Small intestine (tissue), 7 donors: ENCODE data around the gene CELF2. TPM values are rescaled to one million over a fixed set of nuclear protein-coding genes. Genes with fewer than 3 reads are reported as not detected.

Experiments
- DNase-seq, 2 donors: peaks; one replicate each; pipeline versions ENCODE4 v3.0.0 to v3.0.0-alpha.2; 2013
- FAIRE-seq: peaks from 2 replicates; lab custom pipeline; 2012; peaks lifted over from hg19 to GRCh38; lab: Jason Lieb, UNC
- H3K27ac ChIP-seq, 3 donors: one replicate each; pipeline ENCODE4 v1.5.1; 2013; ENCODE audit warnings: low read length in 2 of 3, mild to moderate bottlenecking in 2 of 3, control low read depth in 1 of 3, inconsistent platforms in 1 of 3, low read depth in 1 of 3, moderate library complexity in 1 of 3
- H3K27me3 ChIP-seq, 3 donors: one replicate each; pipeline ENCODE4 v1.6.1; 2013; ENCODE audit warnings: low read length in 3 of 3, inconsistent platforms in 1 of 3; ENCODE audit not compliant: control insufficient read depth in 3 of 3, insufficient read depth in 3 of 3
- H3K36me3 ChIP-seq, 3 donors: one replicate each; pipeline ENCODE4 v1.6.1; 2013; ENCODE audit warnings: low read length in 3 of 3, inconsistent platforms in 1 of 3, low read depth in 1 of 3, mild to moderate bottlenecking in 1 of 3, moderate library complexity in 1 of 3; ENCODE audit not compliant: control insufficient read depth in 3 of 3, insufficient read depth in 2 of 3
- H3K4me1 ChIP-seq, 3 donors: one replicate each; pipeline ENCODE4 v1.6.1; 2013; ENCODE audit warnings: low read length in 2 of 3, inconsistent platforms in 1 of 3, low read depth in 1 of 3, mild to moderate bottlenecking in 1 of 3, moderate library complexity in 1 of 3; ENCODE audit not compliant: control insufficient read depth in 3 of 3, insufficient read depth in 2 of 3
- H3K4me3 ChIP-seq, 3 donors: one replicate each; pipeline ENCODE4 v1.5.1; 2013; ENCODE audit warnings: low read length in 3 of 3, control low read depth in 1 of 3, inconsistent platforms in 1 of 3, low read depth in 1 of 3, mild to moderate bottlenecking in 1 of 3, moderate library complexity in 1 of 3
- H3K9me3 ChIP-seq, 2 donors: one replicate each; pipeline ENCODE4 v1.6.1; 2013; ENCODE audit warnings: low read depth in 1 of 2, low read length in 1 of 2; ENCODE audit not compliant: control insufficient read depth in 2 of 2, insufficient read depth in 1 of 2
- WGBS, 3 donors: extraction: QIAGEN DNeasy Blood & Tissue Kit; methylation state at CpG; one replicate each; pipeline ENCODE4 v1.1.7; 2013; 5-methylcytosine and 5-hydroxymethylcytosine counted together
- polyA plus RNA-seq, 4 donors: library from polyadenylated mRNA; stranded (reverse) in 3 of 4; unstranded in 1 of 4; fragments of 200-250 nt in 3 of 4; fragments of 120-200 nt in 1 of 4; gene quantifications; one replicate each; pipeline versions ENCODE4 v1.2.1 to v1.2.3, GENCODE V29; 2013
- donor health status: healthy with polysubstance abuse.
- donor health status: control.
- donor health status: control.
- donor health status: Bipolar disorder and iron deficiency.
- donor health status: healthy.

CELF2 gene
- polyA plus RNA-seq, 4 donors, result 1.8 to 11.6 (median 6.1) TPM

GRCh38 chr10:11153245-11153644 lies 135.6 kb downstream of the CELF2 start:
- Histone ChIP-seq H3K27me3 (no peaks in the 10 kb centered on the region), H3K4me1 (peaks cover 0 to 5% (median 4%) of the 10 kb centered on the region in 3 donors), H3K4me3 (no peak overlapping the region), H3K9me3 (no peaks in the 10 kb centered on the region), H3K27ac (no peak overlapping the region), H3K36me3 (no peaks in the 10 kb centered on the region)
- DNase-seq, result no peak
- 82 to 92% (median 87%) methylated on average over 6 of the region's 6 CpGs for WGBS, 3 donors
- FAIRE-seq, result no peak

GRCh38 chr10:11153766-11154165 lies 136.1 kb downstream of the CELF2 start:
- no peak for FAIRE-seq
- no peaks in the 10 kb centered on the region for H3K36me3 ChIP-seq
- no peaks in the 10 kb centered on the region for H3K27me3 ChIP-seq
- 87 to 93% (median 89%) methylated on average over 2 of the region's 2 CpGs for WGBS, 3 donors
- H3K9me3 ChIP-seq, result no peaks in the 10 kb centered on the region
- no peak overlapping the region for H3K27ac ChIP-seq
- DNase-seq, result no peak
- no peak overlapping the region for H3K4me3 ChIP-seq
- H3K4me1 ChIP-seq, result peaks cover 0 to 4% (median 4%) of the 10 kb centered on the region in 3 donors

- no peak for FAIRE-seq
- Histone ChIP-seq H3K4me1 (peaks cover 0 to 4% (median 4%) of the 10 kb centered on the region in 3 donors), H3K4me3 (no peak overlapping the region), H3K9me3 (no peaks in the 10 kb centered on the region), H3K36me3 (no peaks in the 10 kb centered on the region), H3K27me3 (no peaks in the 10 kb centered on the region), H3K27ac (no peak overlapping the region)
- WGBS, 3 donors, result 62 to 83% (median 77%) methylated on average over 4 of the region's 4 CpGs
- no peak for DNase-seq
These were observed 136.7 kb downstream of the CELF2 start for GRCh38 chr10:11154333-11154732.

- Histone ChIP-seq H3K4me1 (peaks cover 0 to 4% (median 4%) of the 10 kb centered on the region in 3 donors), H3K36me3 (no peaks in the 10 kb centered on the region), H3K27me3 (no peaks in the 10 kb centered on the region), H3K27ac (no peak overlapping the region), H3K4me3 (no peak overlapping the region), H3K9me3 (no peaks in the 10 kb centered on the region)
- no peak for DNase-seq
- 68 to 89% (median 78%) methylated on average over 11 of the region's 11 CpGs for WGBS, 3 donors
- no peak for FAIRE-seq
These were observed 137.3 kb downstream of the CELF2 start for GRCh38 chr10:11154849-11155498.

GRCh38 chr10:11156480-11156879 lies 138.8 kb downstream of the CELF2 start:
- Histone ChIP-seq H3K36me3 (no peaks in the 10 kb centered on the region), H3K27ac (no peak overlapping the region), H3K9me3 (no peaks in the 10 kb centered on the region), H3K4me1 (no peaks in the 10 kb centered on the region), H3K4me3 (no peak overlapping the region), H3K27me3 (peaks cover 0 to 3% (median 0%) of the 10 kb centered on the region in 3 donors)
- DNase-seq, result no peak
- FAIRE-seq, result no peak
- WGBS, 3 donors, result 94 to 96% (median 95%) methylated on average over 12 of the region's 12 CpGs

- Histone ChIP-seq H3K4me1 (no peaks in the 10 kb centered on the region), H3K27me3 (peaks cover 0 to 3% (median 0%) of the 10 kb centered on the region in 3 donors), H3K36me3 (no peaks in the 10 kb centered on the region), H3K4me3 (no peak overlapping the region), H3K27ac (no peak overlapping the region), H3K9me3 (peaks cover 0 to 3% of the 10 kb centered on the region in 2 donors)
- no peak for DNase-seq
- WGBS, 3 donors, result 90 to 95% (median 91%) methylated on average over 8 of the region's 8 CpGs
- no peak for FAIRE-seq
These were observed 139.8 kb downstream of the CELF2 start for GRCh38 chr10:11157292-11158076.

GRCh38 chr10:11158080-11158479 lies 140.4 kb downstream of the CELF2 start:
- no peaks in the 10 kb centered on the region for H3K36me3 ChIP-seq
- no peak overlapping the region for H3K4me3 ChIP-seq
- H3K9me3 ChIP-seq, result peaks cover 0 to 3% of the 10 kb centered on the region in 2 donors
- H3K27me3 ChIP-seq, result peaks cover 0 to 9% (median 0%) of the 10 kb centered on the region in 3 donors
- DNase-seq (no peak), FAIRE-seq (no peak)
- H3K27ac ChIP-seq, result no peak overlapping the region
- whole genome bisulfite sequencing, 3 donors, result 88 to 94% (median 92%) methylated on average over 5 of the region's 5 CpGs
- H3K4me1 ChIP-seq, result no peaks in the 10 kb centered on the region

- DNase-seq (no peak), FAIRE-seq (no peak)
These were observed 142.0 kb downstream of the CELF2 start for GRCh38 chr10:11159543-11160215.

More at GRCh38 chr10:11159543-11160215, 142.0 kb downstream of the CELF2 start:
- 83 to 95% (median 91%) methylated on average over 8 of the region's 8 CpGs for WGBS, 3 donors
- H3K27ac ChIP-seq, result no peak overlapping the region
- H3K9me3 ChIP-seq, result peaks cover 0 to 3% of the 10 kb centered on the region in 2 donors
- H3K4me3 ChIP-seq, result no peak overlapping the region
- H3K36me3 ChIP-seq, result no peaks in the 10 kb centered on the region
- H3K4me1 ChIP-seq, result peaks cover 0 to 4% (median 0%) of the 10 kb centered on the region in 3 donors
- H3K27me3 ChIP-seq, result peaks cover 0 to 21% (median 0%) of the 10 kb centered on the region in 3 donors
